ENCODE measurements around the gene NXPH2. TPM values are rescaled to one million over a fixed set of nuclear protein-coding genes. Genes with fewer than 3 reads are reported as not detected.

Gene NXPH2
- total RNA-seq, 1 donor: not detected

GRCh38 chr2:138632066-138632620 is 148.0 kb downstream of the NXPH2 start:
- H3K36me3 ChIP-seq (ENCODE audit: insufficient read depth, low read length): no peaks in the 10 kb centered on the region
- no peak overlapping the region for H2AFZ ChIP-seq (ENCODE audit: low read length)
- H3K27me3 ChIP-seq (ENCODE audit: insufficient read depth, low read length): peaks cover 1% of the 10 kb centered on the region
- no peaks in the 10 kb centered on the region for H3K9me3 ChIP-seq (ENCODE audit: low read depth, low read length)
- no peak for TF ChIP-seq CTCF (IDR thresholded peaks at IDR 0.05; ENCODE audit: extremely low read depth, low read depth, low read length)
- H3K4me1 ChIP-seq (ENCODE audit: insufficient read depth, low read length): no peaks in the 10 kb centered on the region
- no peak overlapping the region for H3K4me2 ChIP-seq (ENCODE audit: insufficient read depth, low read length)
- no peak overlapping the region for H3K4me3 ChIP-seq (ENCODE audit: insufficient read depth, low read length)
- DNase-seq (ENCODE audit: insufficient read length, low spot score, missing footprints): no peak
- no peaks in the 10 kb centered on the region for H3K79me2 ChIP-seq (ENCODE audit: insufficient read depth, low read length)
- no peak overlapping the region for H3K27ac ChIP-seq (ENCODE audit: low read depth, low read length)
- no peaks in the 10 kb centered on the region for H4K20me1 ChIP-seq (ENCODE audit: insufficient read depth, low read length)

DNA sequence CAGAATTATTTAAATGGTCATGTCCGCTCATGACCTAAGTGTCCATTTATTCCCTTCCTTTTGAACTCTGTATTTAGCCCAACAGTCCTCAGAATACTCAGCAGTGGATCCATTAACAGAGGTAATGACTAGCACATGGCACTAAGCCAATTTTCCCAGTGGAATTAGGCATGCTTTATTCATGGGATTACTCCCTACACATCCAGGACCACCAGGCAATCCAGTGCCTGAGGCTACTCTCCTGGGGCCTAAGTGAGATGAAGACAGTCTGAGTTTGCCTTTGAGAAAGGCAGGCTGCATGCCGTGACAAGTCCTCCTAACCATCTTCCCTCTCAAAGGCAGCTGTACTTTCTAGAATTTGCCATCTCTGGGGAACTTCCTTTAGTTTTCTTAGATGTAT is 150.0 kb downstream of the NXPH2 start:
- Histone ChIP-seq H3K4me1 (ENCODE audit: insufficient read depth, low read length) (no peaks in the 10 kb centered on the region), H3K27me3 (ENCODE audit: insufficient read depth, low read length) (peaks cover 3% of the 10 kb centered on the region), H3K9me3 (ENCODE audit: low read depth, low read length) (no peaks in the 10 kb centered on the region), H3K4me3 (ENCODE audit: insufficient read depth, low read length) (no peak overlapping the region), H3K79me2 (ENCODE audit: insufficient read depth, low read length) (no peaks in the 10 kb centered on the region), H3K27ac (ENCODE audit: low read depth, low read length) (no peak overlapping the region), H3K36me3 (ENCODE audit: insufficient read depth, low read length) (no peaks in the 10 kb centered on the region), H3K4me2 (ENCODE audit: insufficient read depth, low read length) (no peak overlapping the region), H4K20me1 (ENCODE audit: insufficient read depth, low read length) (no peaks in the 10 kb centered on the region), H2AFZ (ENCODE audit: low read length) (no peak overlapping the region)
- no peak for DNase-seq (ENCODE audit: insufficient read length, low spot score, missing footprints)
- no peak for TF ChIP-seq CTCF (IDR thresholded peaks at IDR 0.05; ENCODE audit: extremely low read depth, low read depth, low read length)

- H3K4me3 ChIP-seq (ENCODE audit: insufficient read depth, low read length): no peak overlapping the region
- H4K20me1 ChIP-seq (ENCODE audit: insufficient read depth, low read length): no peaks in the 10 kb centered on the region
- H3K36me3 ChIP-seq (ENCODE audit: insufficient read depth, low read length): no peaks in the 10 kb centered on the region
- H2AFZ ChIP-seq (ENCODE audit: low read length): no peak overlapping the region
- no peaks in the 10 kb centered on the region for H3K4me1 ChIP-seq (ENCODE audit: insufficient read depth, low read length)
- no peaks in the 10 kb centered on the region for H3K9me3 ChIP-seq (ENCODE audit: low read depth, low read length)
- H3K4me2 ChIP-seq (ENCODE audit: insufficient read depth, low read length): no peak overlapping the region
- DNase-seq (ENCODE audit: insufficient read length, low spot score, missing footprints): no peak
- peaks cover 3% of the 10 kb centered on the region for H3K27me3 ChIP-seq (ENCODE audit: insufficient read depth, low read length)
- no peak overlapping the region for H3K27ac ChIP-seq (ENCODE audit: low read depth, low read length)
- TF ChIP-seq CTCF (IDR thresholded peaks at IDR 0.05; ENCODE audit: extremely low read depth, low read depth, low read length): no peak
- no peaks in the 10 kb centered on the region for H3K79me2 ChIP-seq (ENCODE audit: insufficient read depth, low read length)
Observed at GRCh38 chr2:138626148-138626547, 154.0 kb downstream of the NXPH2 start.

DNA sequence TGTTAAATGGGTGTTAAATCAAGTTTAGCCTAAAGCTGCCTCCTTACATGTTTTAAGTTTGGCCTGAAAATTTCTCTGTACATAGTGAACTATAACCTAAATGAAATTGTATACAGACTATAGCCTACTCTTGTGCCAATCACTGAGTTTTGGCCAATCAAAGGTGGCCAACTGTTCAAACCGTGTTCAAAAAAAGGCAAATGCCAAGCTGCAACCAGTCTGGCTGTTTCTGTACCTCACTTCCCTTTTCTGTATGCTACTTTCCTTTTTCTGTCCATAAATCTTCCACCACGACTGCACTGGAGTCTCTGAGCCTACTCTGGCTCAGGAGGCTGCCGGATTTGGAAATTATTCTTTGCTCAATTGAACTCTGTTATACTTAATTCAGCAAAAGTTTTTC is 157.6 kb downstream of the NXPH2 start:
- Histone ChIP-seq H3K4me3 (ENCODE audit: insufficient read depth, low read length) (no peak overlapping the region), H3K27ac (ENCODE audit: low read depth, low read length) (no peak overlapping the region), H3K27me3 (ENCODE audit: insufficient read depth, low read length) (peaks cover 3% of the 10 kb centered on the region), H4K20me1 (ENCODE audit: insufficient read depth, low read length) (no peaks in the 10 kb centered on the region), H2AFZ (ENCODE audit: low read length) (no peak overlapping the region), H3K79me2 (ENCODE audit: insufficient read depth, low read length) (no peaks in the 10 kb centered on the region), H3K36me3 (ENCODE audit: insufficient read depth, low read length) (no peaks in the 10 kb centered on the region), H3K9me3 (ENCODE audit: low read depth, low read length) (no peaks in the 10 kb centered on the region), H3K4me1 (ENCODE audit: insufficient read depth, low read length) (no peaks in the 10 kb centered on the region), H3K4me2 (ENCODE audit: insufficient read depth, low read length) (no peak overlapping the region)
- no peak for DNase-seq (ENCODE audit: insufficient read length, low spot score, missing footprints)
- no peak for TF ChIP-seq CTCF (IDR thresholded peaks at IDR 0.05; ENCODE audit: extremely low read depth, low read depth, low read length)
